SK-N-SH (cell line): ENCODE measurements around the gene ZEB2.
"Not testable (repeated sequence)": the region's sequence is repeated elsewhere in the genome, so short reads cannot be mapped to it uniquely, and the experiment has no call there.

Experiments
- CTCF ChIP-seq: fragments of 200-600 bp; sonication (generic); IDR thresholded peaks from 2 replicates; pipeline ENCODE4 v1.6.1; 2017; ENCODE audit warnings: antibody characterized with exemption, mild to moderate bottlenecking, moderate library complexity
- EZH2phosphoT487 ChIP-seq: fragments of 200-600 bp; sonication (generic); IDR thresholded peaks from 2 replicates; pipeline ENCODE4 v1.6.1; 2017; ENCODE audit warnings: low read depth, mixed run types, mild to moderate bottlenecking, antibody characterized with exemption, moderate library complexity, borderline replicate concordance
- GABPA ChIP-seq: IDR thresholded peaks from 2 replicates; pipeline ENCODE4 v1.4.0; 2012; ENCODE audit warnings: low read depth, mild to moderate bottlenecking
- IRF3 ChIP-seq: fragments of 150-350 bp; IDR thresholded peaks from 2 replicates; pipeline ENCODE4 v1.6.1; 2016; ENCODE audit warnings: mild to moderate bottlenecking, low read depth, low read length
- JUND ChIP-seq: IDR thresholded peaks from 2 replicates; pipeline ENCODE4 v1.4.0; 2012
- MAX ChIP-seq: IDR thresholded peaks from 2 replicates; pipeline ENCODE4 v1.4.0; 2012; ENCODE audit warnings: low read depth
- NFIC ChIP-seq: IDR thresholded peaks from 2 replicates; pipeline ENCODE4 v1.4.0; 2012; ENCODE audit warnings: borderline replicate concordance
- POLR2AphosphoS5 ChIP-seq: IDR thresholded peaks from 2 replicates; pipeline ENCODE4 v1.6.1; 2012; ENCODE audit warnings: low read depth, low read length
- RCOR1 ChIP-seq: fragments of 150-350 bp; IDR thresholded peaks from 2 replicates; pipeline ENCODE4 v1.6.1; 2017; ENCODE audit warnings: antibody characterized with exemption, low read length
- REST ChIP-seq: IDR thresholded peaks from 2 replicates; pipeline ENCODE4 v1.6.1; 2012; ENCODE audit warnings: mild to moderate bottlenecking, low read depth, low read length, moderate library complexity
- SIN3A ChIP-seq: IDR thresholded peaks from 2 replicates; pipeline ENCODE4 v1.6.1; 2012; ENCODE audit warnings: low read depth, mild to moderate bottlenecking, low read length, moderate library complexity, borderline replicate concordance
- TAF1 ChIP-seq: IDR thresholded peaks from 2 replicates; pipeline ENCODE4 v1.6.1; 2012; ENCODE audit warnings: low read depth, mild to moderate bottlenecking, low read length, moderate library complexity, borderline replicate concordance
- TCF12 ChIP-seq: IDR thresholded peaks from 2 replicates; pipeline ENCODE4 v1.4.0; 2012

GRCh38 chr2:144364247-144364646 lies 155.7 kb downstream of the ZEB2 start:
- not testable (repeated sequence) for TF ChIP-seq CTCF, RCOR1, NFIC, MAX, IRF3, TCF12, TAF1, REST, SIN3A, POLR2AphosphoS5, EZH2phosphoT487, GABPA, JUND
